MM.1S (cell line): ENCODE data around the gene TIAM1.

Experiments used
- DNase-seq: peaks from one replicate; pipeline ENCODE4 v3.0.0-alpha.2; 2015
- H2AFZ ChIP-seq: fragments of 300-600 bp; sonication (generic); 2 replicates; pipeline ENCODE4 v1.6.0; 2016; ENCODE audit warnings: antibody characterized with exemption, low read length
- H3F3A ChIP-seq: fragments of 300-600 bp; sonication (generic); 2 replicates; pipeline ENCODE4 v1.6.1; 2016; ENCODE audit warnings: mild to moderate bottlenecking, antibody characterized with exemption, low read length, moderate library complexity, mixed read lengths; ENCODE audit not compliant: insufficient read depth
- H3K27ac ChIP-seq: fragments of 300-600 bp; sonication (generic); 2 replicates; pipeline ENCODE4 v1.5.1; 2016; ENCODE audit warnings: mild to moderate bottlenecking, low read length
- H3K27me3 ChIP-seq: fragments of 300-600 bp; sonication (generic); replicated peaks from 2 replicates; pipeline ENCODE4 v1.6.0; 2016; ENCODE audit warnings: low read length; ENCODE audit not compliant: insufficient read depth
- H3K36me3 ChIP-seq: fragments of 300-600 bp; sonication (generic); replicated peaks from 2 replicates; pipeline ENCODE4 v1.6.1; 2016; ENCODE audit warnings: mild to moderate bottlenecking, low read length, mixed read lengths; ENCODE audit not compliant: insufficient read depth
- H3K4me1 ChIP-seq: fragments of 300-600 bp; sonication (generic); 2 replicates; pipeline ENCODE4 v1.6.1; 2016; ENCODE audit warnings: low read length, mixed read lengths
- H3K4me2 ChIP-seq: fragments of 300-600 bp; sonication (generic); 2 replicates; pipeline ENCODE4 v1.6.0; 2016; ENCODE audit warnings: low read depth, low read length
- H3K4me3 ChIP-seq: fragments of 300-600 bp; sonication (generic); 2 replicates; pipeline ENCODE4 v1.5.1; 2016; ENCODE audit warnings: low read length, mixed read lengths
- H3K79me2 ChIP-seq: fragments of 300-600 bp; sonication (generic); 2 replicates; pipeline ENCODE4 v1.6.1; 2016; ENCODE audit warnings: mixed run types, low read length, mixed read lengths
- H3K9ac ChIP-seq: fragments of 300-600 bp; sonication (generic); 2 replicates; pipeline ENCODE4 v1.6.1; 2016; ENCODE audit warnings: low read length, mixed read lengths
- H3K9me2 ChIP-seq: fragments of 300-600 bp; sonication (generic); replicated peaks from 2 replicates; pipeline ENCODE4 v1.6.1; 2016; ENCODE audit warnings: mild to moderate bottlenecking, low read length, mixed read lengths; ENCODE audit not compliant: insufficient read depth
- H3K9me3 ChIP-seq: fragments of 300-600 bp; sonication (generic); replicated peaks from 2 replicates; pipeline ENCODE4 v1.6.1; 2016; ENCODE audit warnings: mild to moderate bottlenecking, low read length, mixed read lengths; ENCODE audit not compliant: insufficient read depth
- H4K20me1 ChIP-seq: fragments of 300-600 bp; sonication (generic); 2 replicates; pipeline ENCODE4 v1.6.1; 2016; ENCODE audit warnings: mild to moderate bottlenecking, low read length, moderate library complexity, mixed read lengths; ENCODE audit not compliant: insufficient read depth
- EZH2 ChIP-seq: fragments of 300-600 bp; sonication (generic); optimal IDR thresholded peaks from 2 replicates; pipeline ENCODE3; 2017; ENCODE audit warnings: low read depth, mild to moderate bottlenecking, antibody characterized with exemption, low read length, mixed read lengths
- EZH2phosphoT487 ChIP-seq: fragments of 300-600 bp; sonication (generic); IDR thresholded peaks from 2 replicates; pipeline ENCODE4 v1.6.1; 2018; ENCODE audit warnings: antibody characterized with exemption, low read length
- TF ChIP-seq, protein P1 (sequence below): fragments of 300-600 bp; sonication (generic); IDR thresholded peaks from 2 replicates; pipeline ENCODE4 v1.5.1; 2016; ENCODE audit warnings: antibody characterized with exemption, low read length, mixed read lengths

Gene TIAM1

DNA sequence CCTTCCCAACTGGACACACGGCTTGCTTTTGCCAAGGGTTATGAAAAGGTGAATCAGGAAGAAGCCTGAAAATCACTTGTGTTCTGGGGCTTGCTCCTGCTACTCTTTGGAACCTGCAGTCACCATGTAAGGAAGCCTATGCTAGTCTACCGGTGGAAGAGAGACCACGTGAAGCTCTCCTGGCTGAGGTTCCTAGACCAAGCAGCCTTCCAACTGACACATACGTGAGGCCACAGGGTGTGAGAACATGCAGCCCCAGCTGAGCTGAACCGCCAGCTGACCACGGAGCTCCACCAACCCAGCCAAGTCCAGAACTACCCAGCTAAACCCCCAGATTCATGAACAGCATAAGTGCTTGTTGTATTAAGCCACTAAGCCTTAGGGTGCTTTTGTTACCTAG, 233.0 kb downstream of the TIAM1 start:
- peaks cover 4% of the 10 kb centered on the region; the same call in 1 of the 2 replicates for H3F3A ChIP-seq
- no peaks in the 10 kb centered on the region for H4K20me1 ChIP-seq
- no peak overlapping the region for H2AFZ ChIP-seq
- H3K36me3 ChIP-seq: no peaks in the 10 kb centered on the region
- no peaks in the 10 kb centered on the region for H3K79me2 ChIP-seq
- no peaks in the 10 kb centered on the region for H3K9me2 ChIP-seq
- no peak overlapping the region for H3K9ac ChIP-seq
- H3K9me3 ChIP-seq: no peaks in the 10 kb centered on the region
- TF ChIP-seq EZH2: no peak
- H3K4me1 ChIP-seq: peaks cover 23% of the 10 kb centered on the region
- H3K4me3 ChIP-seq: no peak overlapping the region
- H3K27me3 ChIP-seq: no peaks in the 10 kb centered on the region
- DNase-seq: no peak
- no peak overlapping the region for H3K4me2 ChIP-seq
- H3K27ac ChIP-seq: no peak overlapping the region

DNA sequence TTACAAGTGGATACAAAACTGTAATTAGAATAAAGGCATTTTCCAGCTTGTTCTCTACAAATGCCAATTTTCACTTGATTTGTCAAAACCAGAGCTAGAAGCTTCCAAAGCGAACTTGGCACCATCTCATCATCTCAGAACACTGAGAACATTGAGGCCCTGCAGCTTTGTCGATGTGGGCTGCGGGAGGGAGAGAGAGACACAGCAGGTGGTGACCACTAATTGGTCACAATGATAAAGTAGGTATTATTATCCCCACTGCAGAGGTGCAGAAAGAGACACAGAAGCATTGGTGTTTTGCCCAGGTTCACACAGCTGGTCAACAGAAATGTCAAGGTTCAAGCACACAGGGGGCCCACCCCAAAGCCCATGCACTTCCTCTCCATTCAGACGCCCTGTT, 233.6 kb downstream of the TIAM1 start:
- no peaks in the 10 kb centered on the region for H3K9me2 ChIP-seq
- no peaks in the 10 kb centered on the region for H3K9me3 ChIP-seq
- H3F3A ChIP-seq: peaks cover 4% of the 10 kb centered on the region; the same call in 1 of the 2 replicates
- H3K4me2 ChIP-seq: no peak overlapping the region
- H3K27me3 ChIP-seq: no peaks in the 10 kb centered on the region
- H3K79me2 ChIP-seq: no peaks in the 10 kb centered on the region
- H3K4me1 ChIP-seq: peaks cover 23% of the 10 kb centered on the region
- no peak for DNase-seq
- H3K36me3 ChIP-seq: no peaks in the 10 kb centered on the region
- TF ChIP-seq EZH2phosphoT487: no peak
- TF ChIP-seq, protein P1, sequence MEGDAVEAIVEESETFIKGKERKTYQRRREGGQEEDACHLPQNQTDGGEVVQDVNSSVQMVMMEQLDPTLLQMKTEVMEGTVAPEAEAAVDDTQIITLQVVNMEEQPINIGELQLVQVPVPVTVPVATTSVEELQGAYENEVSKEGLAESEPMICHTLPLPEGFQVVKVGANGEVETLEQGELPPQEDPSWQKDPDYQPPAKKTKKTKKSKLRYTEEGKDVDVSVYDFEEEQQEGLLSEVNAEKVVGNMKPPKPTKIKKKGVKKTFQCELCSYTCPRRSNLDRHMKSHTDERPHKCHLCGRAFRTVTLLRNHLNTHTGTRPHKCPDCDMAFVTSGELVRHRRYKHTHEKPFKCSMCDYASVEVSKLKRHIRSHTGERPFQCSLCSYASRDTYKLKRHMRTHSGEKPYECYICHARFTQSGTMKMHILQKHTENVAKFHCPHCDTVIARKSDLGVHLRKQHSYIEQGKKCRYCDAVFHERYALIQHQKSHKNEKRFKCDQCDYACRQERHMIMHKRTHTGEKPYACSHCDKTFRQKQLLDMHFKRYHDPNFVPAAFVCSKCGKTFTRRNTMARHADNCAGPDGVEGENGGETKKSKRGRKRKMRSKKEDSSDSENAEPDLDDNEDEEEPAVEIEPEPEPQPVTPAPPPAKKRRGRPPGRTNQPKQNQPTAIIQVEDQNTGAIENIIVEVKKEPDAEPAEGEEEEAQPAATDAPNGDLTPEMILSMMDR: no peak
- no peak for TF ChIP-seq EZH2
- H3K9ac ChIP-seq: no peak overlapping the region
- H4K20me1 ChIP-seq: no peaks in the 10 kb centered on the region
- no peak overlapping the region for H2AFZ ChIP-seq
- H3K4me3 ChIP-seq: no peak overlapping the region
- H3K27ac ChIP-seq: no peak overlapping the region

DNA sequence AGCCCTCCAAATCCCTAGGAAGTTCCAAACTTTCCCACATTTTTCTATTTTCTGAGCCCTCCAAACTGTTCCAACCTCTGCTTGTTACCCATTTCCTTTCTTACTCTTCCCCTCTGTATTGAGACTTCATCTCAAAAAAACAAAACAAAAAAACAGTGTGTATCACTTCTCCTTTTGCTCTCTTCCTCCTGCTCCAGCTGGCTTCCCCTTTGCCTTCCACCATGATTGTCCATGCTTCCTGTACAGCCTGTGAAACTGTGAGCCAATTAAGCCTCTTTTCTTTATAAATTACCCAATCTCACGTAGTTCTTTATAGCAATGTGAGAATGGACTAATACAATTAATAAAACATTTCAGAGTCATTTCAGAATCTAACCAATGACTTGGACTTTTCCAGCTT, 236.2 kb downstream of the TIAM1 start:
- peak overlapping the region; percentile 12; the same call in 1 of the 2 replicates for H3K9ac ChIP-seq
- no peak overlapping the region for H2AFZ ChIP-seq
- H3K27ac ChIP-seq: peak overlapping the region; percentile 46; the same call in 1 of the 2 replicates
- peaks cover 7% of the 10 kb centered on the region; the same call in 1 of the 2 replicates for H3F3A ChIP-seq
- no peak overlapping the region for H3K4me3 ChIP-seq
- H3K79me2 ChIP-seq: no peaks in the 10 kb centered on the region
- H4K20me1 ChIP-seq: no peaks in the 10 kb centered on the region
- H3K36me3 ChIP-seq: no peaks in the 10 kb centered on the region
- no peaks in the 10 kb centered on the region for H3K9me3 ChIP-seq
- H3K9me2 ChIP-seq: no peaks in the 10 kb centered on the region
- peaks cover 38% of the 10 kb centered on the region for H3K4me1 ChIP-seq
- peak overlapping the region; percentile 20; the same call in 1 of the 2 replicates for H3K4me2 ChIP-seq
- no peak for DNase-seq
- TF ChIP-seq EZH2: no peak
- TF ChIP-seq, protein P1: no peak
- TF ChIP-seq EZH2phosphoT487: no peak
- no peaks in the 10 kb centered on the region for H3K27me3 ChIP-seq

DNA sequence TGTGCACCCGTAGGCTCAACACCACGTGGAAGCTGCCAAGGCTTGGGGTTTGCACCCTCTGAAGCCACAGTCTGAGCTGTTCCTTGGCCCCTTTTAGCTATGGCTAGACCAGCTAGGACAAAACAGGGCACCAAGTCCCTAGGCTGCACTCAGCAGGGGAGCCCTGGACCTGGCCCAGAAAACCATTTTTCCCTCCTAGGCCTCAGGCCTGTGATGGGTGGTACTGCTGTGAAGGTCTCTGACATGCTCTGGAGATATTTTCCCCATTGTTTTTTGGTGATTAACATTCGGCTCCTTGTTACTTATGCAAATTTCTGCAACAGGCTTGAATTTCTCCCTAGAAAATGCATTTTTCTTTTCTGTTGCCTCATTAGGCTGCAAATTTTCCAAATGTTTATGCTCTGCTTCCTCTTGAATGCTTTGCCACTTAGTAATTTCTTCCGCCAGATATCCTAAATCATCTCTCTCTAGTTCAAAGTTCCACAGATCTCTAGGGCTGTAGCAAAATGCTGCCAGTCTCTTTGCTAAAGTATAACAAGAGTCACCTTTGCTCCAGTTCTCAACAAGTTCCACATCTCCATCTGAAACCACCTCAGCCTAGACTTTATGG, 236.8 kb downstream of the TIAM1 start:
- Histone ChIP-seq H3K9me2 (no peaks in the 10 kb centered on the region), H3K27ac (peak overlapping the region; percentile 46; the same call in 1 of the 2 replicates), H3K4me2 (no peak overlapping the region), H3K9ac (no peak overlapping the region), H3K79me2 (no peaks in the 10 kb centered on the region), H3K4me3 (no peak overlapping the region), H3K9me3 (no peaks in the 10 kb centered on the region), H3K4me1 (peaks cover 43% of the 10 kb centered on the region), H3K27me3 (no peaks in the 10 kb centered on the region), H2AFZ (no peak overlapping the region), H3K36me3 (no peaks in the 10 kb centered on the region), H3F3A (peaks cover 7% of the 10 kb centered on the region; the same call in 1 of the 2 replicates), H4K20me1 (no peaks in the 10 kb centered on the region)
- TF ChIP-seq EZH2phosphoT487: no peak
- TF ChIP-seq EZH2: no peak
- TF ChIP-seq, protein P1: no peak
- no peak for DNase-seq
